ENCODE data around the gene NACC2.

DNA sequence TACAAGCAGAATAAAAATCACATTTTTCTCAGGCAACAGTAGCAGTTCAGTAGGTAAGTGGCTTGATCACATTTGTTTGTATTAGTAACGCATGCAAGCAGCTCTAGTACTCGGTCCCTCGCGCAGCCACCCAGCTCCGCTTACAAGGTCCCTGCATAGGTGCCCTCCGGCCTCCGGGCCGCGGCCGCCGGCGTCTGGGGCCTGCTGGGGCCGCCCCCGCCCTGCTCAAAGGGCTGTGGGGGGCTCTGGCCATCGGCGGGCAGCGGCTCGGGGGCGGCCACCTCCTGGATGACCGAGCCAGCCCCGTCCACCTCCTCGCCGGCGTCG is 83.8 kb downstream of the NACC2 start:
- TF ChIP-seq, protein P1, sequence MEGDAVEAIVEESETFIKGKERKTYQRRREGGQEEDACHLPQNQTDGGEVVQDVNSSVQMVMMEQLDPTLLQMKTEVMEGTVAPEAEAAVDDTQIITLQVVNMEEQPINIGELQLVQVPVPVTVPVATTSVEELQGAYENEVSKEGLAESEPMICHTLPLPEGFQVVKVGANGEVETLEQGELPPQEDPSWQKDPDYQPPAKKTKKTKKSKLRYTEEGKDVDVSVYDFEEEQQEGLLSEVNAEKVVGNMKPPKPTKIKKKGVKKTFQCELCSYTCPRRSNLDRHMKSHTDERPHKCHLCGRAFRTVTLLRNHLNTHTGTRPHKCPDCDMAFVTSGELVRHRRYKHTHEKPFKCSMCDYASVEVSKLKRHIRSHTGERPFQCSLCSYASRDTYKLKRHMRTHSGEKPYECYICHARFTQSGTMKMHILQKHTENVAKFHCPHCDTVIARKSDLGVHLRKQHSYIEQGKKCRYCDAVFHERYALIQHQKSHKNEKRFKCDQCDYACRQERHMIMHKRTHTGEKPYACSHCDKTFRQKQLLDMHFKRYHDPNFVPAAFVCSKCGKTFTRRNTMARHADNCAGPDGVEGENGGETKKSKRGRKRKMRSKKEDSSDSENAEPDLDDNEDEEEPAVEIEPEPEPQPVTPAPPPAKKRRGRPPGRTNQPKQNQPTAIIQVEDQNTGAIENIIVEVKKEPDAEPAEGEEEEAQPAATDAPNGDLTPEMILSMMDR (IDR thresholded peaks at IDR 0.05), result no peak
- TF ChIP-seq POLR2A (IDR thresholded peaks at IDR 0.05) (no peak), POLR2AphosphoS5 (IDR thresholded peaks at IDR 0.05) (no peak)

All from prostate gland (tissue), 2 donors.